ENCODE data around the gene SYT1. TPM values are rescaled to one million over a fixed set of nuclear protein-coding genes. Genes with fewer than 3 reads are reported as not detected.
"Not testable (repeated sequence)": the region's sequence is repeated elsewhere in the genome, so short reads cannot be mapped to it uniquely, and the experiment has no call there.

The SYT1 gene
- total RNA-seq, 2 experiments from 2014 or later: not detected

DNA sequence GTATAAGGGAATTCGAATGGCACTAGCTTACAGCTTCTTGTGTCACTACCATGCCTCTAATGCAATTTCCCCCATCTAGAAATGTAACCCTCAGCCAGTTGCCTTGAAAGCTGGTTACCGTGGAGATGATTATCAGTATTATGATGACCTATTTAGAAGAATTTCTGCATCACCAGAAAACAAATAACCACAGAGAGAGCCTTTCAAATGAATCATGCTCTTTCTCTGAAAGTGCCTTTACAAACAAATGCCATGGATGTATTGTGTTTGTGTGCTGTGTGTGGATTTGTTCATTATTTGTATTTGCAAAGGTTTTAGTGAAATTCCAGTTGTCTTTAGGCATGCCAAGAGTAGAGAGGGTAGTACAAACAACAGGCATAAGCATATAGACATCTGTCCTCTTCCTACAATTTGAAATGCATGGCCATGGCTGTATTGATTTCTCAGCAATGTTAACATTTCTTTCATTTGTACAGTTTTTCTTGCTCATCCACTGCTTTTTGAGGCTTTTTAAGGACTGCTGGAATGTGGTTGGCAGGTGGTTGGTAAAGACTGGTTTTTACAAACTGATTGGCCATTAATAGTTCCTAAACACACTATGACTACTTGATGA is 559.6 kb downstream of the SYT1 start:
- intact Hi-C loops (cut with micrococcal nuclease; ENCODE audit: unreplicated experiment): no loop called here
- Histone ChIP-seq H3K4me1 (ENCODE audit: insufficient read depth, low read length, poor library complexity, severe bottlenecking) (no peaks in the 10 kb centered on the region), H3K27ac (ENCODE audit: low read depth, low read length, poor library complexity, severe bottlenecking) (no peak overlapping the region), H3K36me3 (ENCODE audit: insufficient read depth, low read length) (no peaks in the 10 kb centered on the region), H3K4me3 (ENCODE audit: low read depth, low read length, poor library complexity, severe bottlenecking) (no peak overlapping the region), H3K4me2 (ENCODE audit: low read length) (no peak overlapping the region), H3K9me2 (ENCODE audit: insufficient read depth, low read length) (no peaks in the 10 kb centered on the region), H2AFZ (ENCODE audit: low read length) (no peak overlapping the region), H3K9me3 (ENCODE audit: low read length) (no peaks in the 10 kb centered on the region), H3K79me2 (ENCODE audit: insufficient read depth, low read depth, low read length) (no peaks in the 10 kb centered on the region), H4K20me1 (ENCODE audit: insufficient read depth, low read length) (no peaks in the 10 kb centered on the region; the same call in 1 of the 2 replicates)
- ChIA-PET CTCF (ENCODE audit: unreplicated experiment) (no interaction called here), POLR2A (interaction anchor here (0.6 kb wide), 1 partner anchor 1050 kb away, joined by 3 read pairs; no protein-coding TSS in a partner anchor)
- BruUV-seq (replicated peaks): no TSS peak
- TF ChIP-seq EZH2phosphoT487 (IDR thresholded peaks at IDR 0.05; ENCODE audit: borderline replicate concordance, low read depth, low read length): no peak
- TF ChIP-seq, protein P1, sequence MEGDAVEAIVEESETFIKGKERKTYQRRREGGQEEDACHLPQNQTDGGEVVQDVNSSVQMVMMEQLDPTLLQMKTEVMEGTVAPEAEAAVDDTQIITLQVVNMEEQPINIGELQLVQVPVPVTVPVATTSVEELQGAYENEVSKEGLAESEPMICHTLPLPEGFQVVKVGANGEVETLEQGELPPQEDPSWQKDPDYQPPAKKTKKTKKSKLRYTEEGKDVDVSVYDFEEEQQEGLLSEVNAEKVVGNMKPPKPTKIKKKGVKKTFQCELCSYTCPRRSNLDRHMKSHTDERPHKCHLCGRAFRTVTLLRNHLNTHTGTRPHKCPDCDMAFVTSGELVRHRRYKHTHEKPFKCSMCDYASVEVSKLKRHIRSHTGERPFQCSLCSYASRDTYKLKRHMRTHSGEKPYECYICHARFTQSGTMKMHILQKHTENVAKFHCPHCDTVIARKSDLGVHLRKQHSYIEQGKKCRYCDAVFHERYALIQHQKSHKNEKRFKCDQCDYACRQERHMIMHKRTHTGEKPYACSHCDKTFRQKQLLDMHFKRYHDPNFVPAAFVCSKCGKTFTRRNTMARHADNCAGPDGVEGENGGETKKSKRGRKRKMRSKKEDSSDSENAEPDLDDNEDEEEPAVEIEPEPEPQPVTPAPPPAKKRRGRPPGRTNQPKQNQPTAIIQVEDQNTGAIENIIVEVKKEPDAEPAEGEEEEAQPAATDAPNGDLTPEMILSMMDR (conservative IDR thresholded peaks at IDR 0.05; ENCODE audit: low read length): no peak
- DNase-seq (ENCODE audit: low spot score): no peak

- CTCF ChIA-PET (ENCODE audit: unreplicated experiment): interaction anchor here (1.0 kb wide), 1 partner anchor 24 kb away, joined by 3 read pairs; no protein-coding TSS in a partner anchor
- no peak overlapping the region for H2AFZ ChIP-seq (ENCODE audit: low read length)
- intact Hi-C loops (cut with micrococcal nuclease; ENCODE audit: unreplicated experiment): no loop called here
Measured at GRCh38 chr12:79426121-79426520, 561.5 kb downstream of the SYT1 start.

GRCh38 chr12:79426744-79427143 is 562.2 kb downstream of the SYT1 start:
- intact Hi-C loops (cut with micrococcal nuclease; ENCODE audit: unreplicated experiment); H3K9me3 ChIP-seq (ENCODE audit: low read length); H2AFZ ChIP-seq (ENCODE audit: low read length); H3K4me2 ChIP-seq (ENCODE audit: low read length); H3K27ac ChIP-seq (ENCODE audit: low read depth, low read length, poor library complexity, severe bottlenecking); H3K4me1 ChIP-seq (ENCODE audit: insufficient read depth, low read length, poor library complexity, severe bottlenecking); H4K20me1 ChIP-seq (ENCODE audit: insufficient read depth, low read length); H3K79me2 ChIP-seq (ENCODE audit: insufficient read depth, low read depth, low read length); H3K36me3 ChIP-seq (ENCODE audit: insufficient read depth, low read length); BruUV-seq (replicated peaks); H3K9me2 ChIP-seq (ENCODE audit: insufficient read depth, low read length); CTCF ChIA-PET (ENCODE audit: unreplicated experiment); POLR2A ChIA-PET; DNase-seq (ENCODE audit: low spot score); H3K4me3 ChIP-seq (ENCODE audit: low read depth, low read length, poor library complexity, severe bottlenecking): not testable (repeated sequence)

More at GRCh38 chr12:79426121-79426520, 561.5 kb downstream of the SYT1 start:
- Histone ChIP-seq H3K9me3 (ENCODE audit: low read length) (no peaks in the 10 kb centered on the region), H3K27ac (ENCODE audit: low read depth, low read length, poor library complexity, severe bottlenecking) (no peak overlapping the region), H3K4me1 (ENCODE audit: insufficient read depth, low read length, poor library complexity, severe bottlenecking) (no peaks in the 10 kb centered on the region), H3K36me3 (ENCODE audit: insufficient read depth, low read length) (no peaks in the 10 kb centered on the region), H3K79me2 (ENCODE audit: insufficient read depth, low read depth, low read length) (no peaks in the 10 kb centered on the region), H3K4me2 (ENCODE audit: low read length) (no peak overlapping the region), H3K4me3 (ENCODE audit: low read depth, low read length, poor library complexity, severe bottlenecking) (no peak overlapping the region), H4K20me1 (ENCODE audit: insufficient read depth, low read length) (no peaks in the 10 kb centered on the region; the same call in 1 of the 2 replicates), H3K9me2 (ENCODE audit: insufficient read depth, low read length) (no peaks in the 10 kb centered on the region)
- no peak for TF ChIP-seq EZH2phosphoT487 (IDR thresholded peaks at IDR 0.05; ENCODE audit: borderline replicate concordance, low read depth, low read length)
- TF ChIP-seq, protein P1 (conservative IDR thresholded peaks at IDR 0.05; ENCODE audit: low read length): no peak
- no peak for DNase-seq (ENCODE audit: low spot score)
- POLR2A ChIA-PET: no interaction called here
- BruUV-seq (replicated peaks): no TSS peak

Measured in OCI-LY7 (cell line).